SIG-M5 treated with dmso at 0.1 percent for 504 hours (cell line): ENCODE measurements around the gene KAT6B.

Experiments
- DNase-seq: peaks from one replicate; lab custom pipeline; 2025; ENCODE audit not compliant: unreplicated experiment; lab: John Stamatoyannopoulos, UW

Gene KAT6B

GRCh38 chr10:74947781-74948401, 121.5 kb downstream of the KAT6B start:
- DNase-seq = no peak

DNA sequence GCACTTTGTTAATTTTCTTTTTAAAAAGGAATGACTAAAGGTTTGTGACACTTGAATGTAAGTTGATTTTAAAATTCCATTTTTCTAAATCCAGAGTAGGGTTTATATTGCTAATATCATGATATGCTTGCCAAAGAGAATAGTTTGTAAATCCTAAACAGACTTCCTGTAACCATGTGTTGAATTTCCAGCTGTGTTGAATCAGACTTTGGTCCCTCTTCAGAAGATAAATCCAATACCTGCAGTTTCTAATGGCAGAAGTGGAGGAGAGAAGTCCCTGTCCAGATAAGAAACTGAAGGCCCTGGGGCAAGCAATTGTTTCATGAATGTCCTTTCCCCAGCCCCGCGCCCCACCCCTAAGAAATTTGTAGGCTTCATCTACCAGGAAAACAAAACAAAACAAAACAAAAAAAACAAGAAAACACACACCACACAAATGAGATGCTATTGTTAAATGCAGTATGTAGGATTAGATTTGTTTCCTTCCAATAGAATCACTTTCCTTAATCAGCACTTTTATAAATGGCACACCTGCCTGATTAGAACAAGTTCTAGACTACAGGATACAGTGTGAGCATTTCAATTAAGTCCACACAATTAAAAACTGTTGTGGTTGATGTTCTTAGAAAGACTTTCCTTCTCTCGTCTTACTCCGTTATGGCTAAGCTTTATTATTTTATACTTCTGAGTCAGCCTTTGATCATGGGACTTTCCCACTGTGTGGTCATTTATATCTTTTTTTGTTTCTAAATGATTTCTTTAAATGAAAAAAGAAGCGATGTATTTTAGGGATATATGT, 122.8 kb downstream of the KAT6B start:
- no peak for DNase-seq

DNA sequence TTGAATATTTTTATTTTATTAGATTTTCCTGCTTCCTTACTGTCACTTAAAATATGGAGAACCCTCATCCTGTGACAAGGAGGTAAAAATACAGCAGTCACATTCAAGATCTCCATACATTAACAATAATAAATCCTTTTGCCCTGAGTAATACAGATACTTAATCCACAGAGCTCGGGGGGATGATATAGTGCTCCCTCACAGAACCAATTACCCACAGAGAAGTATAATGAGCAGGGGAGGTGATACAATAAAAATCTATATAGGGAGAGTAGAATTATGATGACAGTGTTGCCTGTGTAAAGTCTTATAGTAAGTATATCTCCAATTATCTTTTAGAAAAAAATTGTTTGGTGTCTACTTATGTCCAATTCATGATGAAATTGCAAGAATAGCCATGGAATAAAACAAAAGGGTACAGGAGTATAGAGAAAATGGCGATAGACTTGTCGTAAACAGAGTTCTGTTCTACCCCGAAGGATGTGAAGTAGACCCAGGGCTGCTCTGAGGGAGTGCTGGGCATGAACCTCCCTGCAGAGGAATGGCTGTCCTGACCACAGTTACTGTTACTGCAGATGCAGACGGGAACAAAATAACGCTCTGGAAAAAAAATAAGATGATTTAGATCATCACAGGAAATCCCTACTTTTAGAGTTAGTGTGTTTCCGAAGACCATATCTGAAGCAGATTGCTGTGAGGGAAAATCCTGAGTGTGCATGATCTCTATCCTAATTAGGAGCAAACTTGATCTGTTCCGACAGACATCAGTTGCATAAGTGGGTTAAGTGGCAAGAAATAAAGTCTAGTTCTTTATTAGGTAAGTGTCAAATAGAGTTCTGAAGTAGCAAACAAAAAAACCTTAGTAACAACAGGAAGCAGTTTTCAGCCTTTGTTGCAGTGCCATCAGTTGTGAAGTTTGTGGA, 123.7 kb downstream of the KAT6B start:
- DNase-seq = no peak

DNA sequence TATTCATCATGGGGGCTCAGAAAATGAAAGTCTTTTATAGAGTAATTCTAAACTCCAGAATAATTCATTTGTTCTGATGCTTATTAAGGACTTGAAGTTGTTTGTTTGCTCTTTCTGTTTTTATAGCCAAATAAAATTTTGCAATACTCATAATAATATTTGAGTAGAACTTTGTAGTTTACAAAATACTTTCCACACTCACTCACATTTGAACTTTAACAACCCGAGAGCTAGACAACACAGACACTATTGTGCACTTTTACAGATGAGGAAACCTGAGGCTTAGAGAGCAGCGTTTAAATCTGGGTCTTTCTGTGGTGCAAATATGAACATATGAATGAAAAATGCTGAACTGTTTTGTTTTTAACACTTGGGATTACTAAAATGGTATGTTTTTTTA, 126.8 kb downstream of the KAT6B start:
- DNase-seq = no peak

DNA sequence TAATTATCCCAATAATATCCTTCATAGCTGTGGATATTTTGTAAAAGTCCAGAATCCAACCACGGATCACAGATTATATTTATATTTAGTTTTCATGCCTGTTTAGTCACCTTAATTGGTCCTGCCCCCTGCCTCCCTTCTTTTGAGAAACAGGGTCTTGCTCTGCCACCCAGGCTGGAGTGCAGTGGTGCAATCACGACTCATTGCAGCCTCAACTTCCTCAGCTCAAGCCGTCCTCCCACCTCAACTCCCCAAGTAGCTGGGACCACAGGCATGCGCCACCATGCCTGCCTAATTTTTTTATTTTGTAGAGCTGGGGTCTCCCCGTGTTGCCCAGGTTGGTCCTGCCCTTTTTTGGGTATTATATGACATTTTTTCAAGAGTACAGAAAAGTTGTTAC, 129.4 kb downstream of the KAT6B start:
- DNase-seq = peak; percentile 16

DNA sequence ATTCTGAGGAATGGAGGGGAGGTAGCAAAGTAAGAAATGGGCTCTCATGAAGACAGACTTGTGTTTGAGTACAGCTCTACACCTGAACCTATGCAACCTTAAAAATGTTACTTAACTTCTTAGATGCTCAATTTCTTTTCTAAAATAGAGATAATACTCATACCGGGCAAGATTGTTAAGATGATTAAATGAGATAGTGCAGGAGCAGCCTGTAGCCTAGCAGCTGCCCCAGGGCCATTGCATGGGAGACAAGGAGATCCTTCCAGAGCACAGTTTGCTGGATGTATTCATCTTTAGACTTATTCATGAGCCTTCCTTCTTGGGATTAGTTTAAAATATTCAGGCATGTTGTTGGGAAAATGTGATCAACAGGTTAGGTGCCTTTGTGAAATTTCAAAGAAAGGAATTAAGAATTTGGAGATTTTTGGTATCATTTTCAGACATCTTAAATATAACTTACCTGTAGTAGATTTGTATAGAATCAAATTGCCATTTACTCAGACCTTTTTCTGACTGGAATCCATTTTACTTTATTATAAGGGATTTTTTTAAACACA, 130.2 kb downstream of the KAT6B start:
- no peak for DNase-seq

GRCh38 chr10:74957285-74957961, 131.0 kb downstream of the KAT6B start:
- no peak for DNase-seq

GRCh38 chr10:74958316-74958715, 131.9 kb downstream of the KAT6B start:
- DNase-seq = no peak

DNA sequence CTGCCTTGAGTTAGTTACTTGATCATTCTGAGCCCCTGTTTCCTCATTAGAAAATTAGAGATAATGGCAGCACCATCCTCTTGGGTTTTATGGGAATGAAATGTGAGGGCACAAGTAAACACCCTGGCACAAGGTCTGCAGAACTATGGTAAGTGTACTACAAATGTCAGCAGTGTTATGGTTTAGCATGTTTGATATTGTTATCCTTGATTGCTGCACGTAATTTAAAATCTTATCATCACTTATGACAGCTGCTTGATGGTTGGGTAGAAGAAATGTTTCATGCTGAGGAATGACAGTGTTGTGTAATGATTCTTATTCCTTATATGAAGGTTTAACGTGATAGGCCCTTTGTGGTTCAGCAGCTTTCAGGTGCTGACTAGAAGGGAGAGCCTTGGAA, 134.3 kb downstream of the KAT6B start:
- no peak for DNase-seq

DNA sequence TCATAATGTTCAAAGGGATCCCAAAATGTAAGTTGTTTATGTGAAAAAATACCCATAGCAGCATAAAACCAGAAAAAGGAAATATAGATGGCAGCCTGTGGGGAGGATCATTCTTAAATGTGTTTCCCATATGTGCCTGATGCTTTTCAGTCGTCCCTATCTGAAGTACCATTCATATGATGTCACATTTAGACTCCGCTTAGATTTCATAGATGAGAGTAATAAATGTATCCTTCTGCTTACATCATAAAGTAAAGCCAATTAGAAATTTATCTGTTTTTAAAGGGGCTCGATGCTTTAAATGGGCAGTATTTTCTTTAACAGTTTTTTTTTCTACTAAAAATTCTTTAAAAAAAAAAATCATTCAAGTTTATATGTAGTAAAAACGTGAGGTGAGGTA, 136.1 kb downstream of the KAT6B start:
- DNase-seq = no peak

DNA sequence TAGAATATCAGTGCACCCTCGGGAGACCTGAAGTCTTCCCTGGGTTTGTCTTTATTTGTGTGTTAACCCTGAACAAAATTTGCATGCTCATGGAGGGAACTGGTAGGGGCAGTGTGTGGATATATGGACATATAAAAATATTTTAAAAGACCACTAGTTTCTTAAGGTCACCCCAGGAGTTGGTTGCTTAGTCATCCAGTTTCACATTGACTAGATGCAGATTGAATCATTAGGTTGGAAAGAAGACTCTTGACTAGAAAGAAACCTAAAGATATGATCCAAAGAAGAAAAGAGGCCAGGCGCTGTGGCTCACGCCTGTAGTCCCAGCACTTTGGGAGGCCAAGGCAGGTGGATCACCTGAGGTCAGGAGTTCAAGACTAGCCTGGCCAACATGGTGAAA, 137.1 kb downstream of the KAT6B start:
- DNase-seq = no peak

GRCh38 chr10:74967911-74968666, 141.7 kb downstream of the KAT6B start:
- no peak for DNase-seq

DNA sequence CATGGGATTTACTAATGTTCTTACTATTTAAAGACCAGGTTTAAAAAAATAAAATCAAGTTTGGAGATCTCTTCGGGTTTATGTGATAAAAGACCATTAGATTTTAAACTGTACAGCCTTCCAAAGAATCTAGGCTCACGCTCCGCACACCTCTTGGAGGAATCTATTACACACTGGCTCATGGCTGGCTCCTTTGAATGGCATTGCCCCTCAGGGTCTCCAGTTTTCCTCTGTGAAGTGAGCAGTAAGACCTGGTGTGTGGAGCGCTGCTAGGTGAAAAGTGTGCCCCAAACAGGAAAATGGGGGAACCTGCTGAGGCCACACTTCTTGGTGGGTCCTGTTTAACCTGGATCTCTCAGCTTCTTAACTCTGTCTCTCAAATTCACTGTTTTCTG, 142.3 kb downstream of the KAT6B start:
- no peak for DNase-seq

DNA sequence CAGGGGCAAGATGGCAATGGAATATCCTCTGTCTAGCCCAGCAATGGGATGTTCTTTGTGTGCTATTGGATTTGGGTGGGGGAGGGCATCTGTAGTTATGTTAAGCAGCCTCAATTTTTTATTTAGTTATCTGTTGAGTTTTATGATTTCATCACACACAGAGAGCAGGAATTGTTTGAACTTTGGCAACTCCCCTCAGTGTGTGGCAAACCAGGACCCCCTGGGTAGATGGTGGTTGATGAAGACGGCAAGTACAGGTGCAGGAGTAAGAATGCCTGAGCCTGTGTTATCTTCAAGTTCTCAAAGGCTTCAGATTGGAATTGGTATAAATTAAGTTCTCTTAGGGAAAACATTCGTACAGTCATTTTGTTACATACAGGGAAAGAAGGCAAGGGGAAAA, 142.7 kb downstream of the KAT6B start:
- DNase-seq = no peak

DNA sequence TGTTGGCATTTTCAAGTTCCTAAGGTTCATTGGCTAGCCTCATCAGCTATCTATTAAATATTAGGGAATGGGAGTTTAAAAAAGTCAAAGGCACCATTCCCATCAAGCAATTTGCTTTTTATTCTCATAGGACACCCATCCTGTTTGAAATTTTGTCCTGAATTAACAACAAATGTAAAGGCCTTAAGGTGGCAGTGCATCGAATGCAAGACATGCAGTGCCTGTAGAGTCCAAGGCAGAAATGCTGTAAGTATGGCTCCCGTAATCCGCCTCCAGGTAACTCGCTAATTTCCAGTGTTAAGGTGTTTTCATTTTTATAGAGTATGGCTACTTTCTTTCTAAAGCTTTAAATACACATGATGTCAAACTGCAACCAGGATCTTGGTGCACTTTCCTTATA, 143.1 kb downstream of the KAT6B start:
- no peak for DNase-seq

DNA sequence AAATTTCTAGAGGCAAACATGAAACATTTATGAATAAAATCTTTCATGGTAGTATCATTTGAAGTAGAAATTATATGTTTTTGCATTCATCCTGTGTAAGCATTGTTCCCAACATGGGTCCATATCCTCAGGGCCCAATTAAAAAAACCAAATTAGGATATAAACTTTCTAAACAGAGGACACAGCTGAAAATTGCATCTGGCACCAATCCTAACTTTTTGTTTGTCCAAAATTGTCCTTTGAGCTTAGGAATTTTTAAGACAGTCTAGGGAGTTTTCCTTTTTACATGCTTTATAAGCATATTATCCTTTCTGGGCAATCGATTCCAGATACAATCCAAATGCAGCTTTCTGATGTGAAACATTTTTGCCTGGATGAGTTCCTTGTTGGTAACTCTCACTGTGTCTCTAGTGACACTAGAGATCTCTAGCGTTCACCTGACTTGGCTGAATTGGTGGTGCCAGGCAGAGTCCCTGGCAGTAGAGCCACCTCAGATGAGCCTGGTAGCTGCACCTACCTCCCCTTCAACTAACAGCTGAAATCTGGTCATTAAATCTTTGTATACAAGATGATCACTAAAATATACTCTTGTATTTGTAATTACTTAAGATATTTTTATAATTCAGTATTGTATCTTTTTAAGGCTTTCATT, 147.5 kb downstream of the KAT6B start:
- DNase-seq = no peak

DNA sequence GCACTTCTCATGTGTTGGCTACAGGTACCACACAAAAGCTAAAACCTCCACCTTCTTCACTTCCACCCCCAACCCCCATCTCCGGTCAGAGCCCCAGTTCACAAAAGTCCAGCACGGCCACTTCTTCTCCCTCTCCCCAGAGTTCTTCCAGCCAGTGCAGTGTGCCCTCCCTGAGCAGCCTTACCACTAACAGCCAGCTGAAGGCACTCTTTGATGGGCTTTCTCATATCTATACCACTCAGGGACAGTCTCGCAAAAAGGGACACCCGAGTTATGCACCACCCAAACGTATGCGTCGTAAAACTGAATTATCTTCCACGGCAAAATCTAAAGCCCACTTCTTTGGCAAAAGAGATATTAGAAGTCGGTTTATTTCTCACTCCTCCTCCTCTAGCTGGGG, 149.4 kb downstream of the KAT6B start:
- no peak for DNase-seq

DNA sequence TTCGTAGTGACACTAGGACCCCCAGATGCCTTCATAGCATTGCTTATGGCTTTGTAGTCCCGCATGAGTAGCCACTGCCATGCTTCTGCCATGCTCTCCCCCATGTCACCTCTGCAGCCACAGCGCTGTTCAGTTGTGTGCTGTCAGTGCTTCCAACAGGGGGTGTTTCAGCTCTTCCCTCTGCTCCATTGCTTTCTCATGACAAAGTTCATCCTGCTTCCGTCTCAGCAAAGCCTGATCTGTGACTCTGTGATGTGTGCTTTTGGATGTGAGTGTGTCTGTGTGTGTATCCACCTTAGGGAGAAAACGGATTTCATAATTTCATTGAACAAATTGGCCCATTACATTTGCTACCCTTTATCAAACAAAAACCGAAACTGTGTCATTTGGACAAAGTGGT, 150.2 kb downstream of the KAT6B start:
- DNase-seq = no peak

DNA sequence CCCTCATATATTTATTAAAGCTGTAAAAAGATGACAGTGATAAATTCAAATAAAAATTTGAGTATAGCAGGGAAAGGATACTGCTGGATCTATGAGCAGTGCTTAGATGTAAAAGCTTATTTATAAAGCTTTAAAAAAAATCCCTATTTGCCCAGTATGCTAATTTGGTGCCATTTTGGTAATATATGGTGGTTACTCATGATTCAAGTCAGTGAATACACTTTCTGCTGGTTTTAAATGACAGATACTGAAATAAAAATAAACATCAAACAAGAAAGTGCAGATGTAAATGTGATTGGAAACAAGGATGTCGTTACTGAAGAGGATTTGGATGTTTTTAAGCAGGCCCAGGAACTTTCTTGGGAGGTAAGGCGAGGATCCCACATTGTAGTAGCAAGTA, 150.7 kb downstream of the KAT6B start:
- DNase-seq = no peak
